Duodenal mucosa (tissue), 2 donors: Measurements from ENCODE around the gene CBX3.

Experiments
- H3K27ac ChIP-seq: one replicate; pipeline ENCODE4 v1.7.0; 2013; ENCODE audit warnings: low read depth, low read length
- H3K27me3 ChIP-seq, 2 donors: one replicate each; pipeline ENCODE4 v1.7.0; 2013; ENCODE audit warnings: low read length in 2 of 2, control low read depth in 1 of 2; ENCODE audit not compliant: insufficient read depth in 2 of 2, control insufficient read depth in 1 of 2
- H3K36me3 ChIP-seq, 2 donors: one replicate each; pipeline ENCODE4 v1.7.0; 2013; ENCODE audit warnings: low read length in 2 of 2, control low read depth in 1 of 2; ENCODE audit not compliant: insufficient read depth in 2 of 2, control insufficient read depth in 1 of 2
- H3K4me1 ChIP-seq, 2 donors: one replicate each; pipeline ENCODE4 v1.7.0; 2013; ENCODE audit warnings: low read length in 2 of 2, control low read depth in 1 of 2; ENCODE audit not compliant: insufficient read depth in 2 of 2, control insufficient read depth in 1 of 2
- H3K4me3 ChIP-seq, 2 donors: one replicate each; pipeline ENCODE4 v1.7.0; 2013; ENCODE audit warnings: low read length in 2 of 2, low read depth in 1 of 2
- H3K9ac ChIP-seq, 2 donors: one replicate each; pipeline ENCODE4 v1.7.0; 2013; ENCODE audit warnings: low read length in 2 of 2, low read depth in 1 of 2
- H3K9me3 ChIP-seq, 2 donors: one replicate each; pipeline ENCODE4 v1.7.0; 2013; ENCODE audit warnings: low read length in 2 of 2, control low read depth in 1 of 2; ENCODE audit not compliant: control insufficient read depth in 1 of 2

The CBX3 gene

GRCh38 chr7:26195182-26195581 is 6.4 kb upstream of the CBX3 start:
- Histone ChIP-seq H3K27ac (no peak overlapping the region), H3K9ac (peak overlapping the region in 1 of 2 donors; percentile 27), H3K4me3 (peak overlapping the region; percentile 5 to 45), H3K4me1 (peaks cover 46 to 63% of the 10 kb centered on the region in 2 donors), H3K36me3 (peaks cover 57 to 69% of the 10 kb centered on the region in 2 donors), H3K9me3 (no peaks in the 10 kb centered on the region), H3K27me3 (no peaks in the 10 kb centered on the region)

- peaks cover 0 to 2% of the 10 kb centered on the region in 2 donors for H3K9me3 ChIP-seq
- no peak overlapping the region for H3K27ac ChIP-seq
- H3K9ac ChIP-seq, result peak overlapping the region in 1 of 2 donors; percentile 39
- peak overlapping the region; percentile 45 to 59 for H3K4me3 ChIP-seq
- no peaks in the 10 kb centered on the region for H3K27me3 ChIP-seq
- peaks cover 48 to 60% of the 10 kb centered on the region in 2 donors for H3K36me3 ChIP-seq
- H3K4me1 ChIP-seq, result peaks cover 46 to 54% of the 10 kb centered on the region in 2 donors
Observed at GRCh38 chr7:26195867-26196657, 5.5 kb upstream of the CBX3 start.

- Histone ChIP-seq H3K9me3 (peaks cover 0 to 2% of the 10 kb centered on the region in 2 donors), H3K9ac (peak overlapping the region; percentile 49 to 100), H3K27me3 (no peaks in the 10 kb centered on the region), H3K4me3 (peak overlapping the region; percentile 100), H3K4me1 (peaks cover 45 to 48% of the 10 kb centered on the region in 2 donors), H3K27ac (no peak overlapping the region), H3K36me3 (peaks cover 37 to 46% of the 10 kb centered on the region in 2 donors)
Observed at GRCh38 chr7:26197153-26198115, 4.1 kb upstream of the CBX3 start.

GRCh38 chr7:26198133-26198780 is 3.3 kb upstream of the CBX3 start:
- H3K27me3 ChIP-seq, result no peaks in the 10 kb centered on the region
- peaks cover 0 to 2% of the 10 kb centered on the region in 2 donors for H3K9me3 ChIP-seq
- H3K4me1 ChIP-seq, result peaks cover 38 to 40% of the 10 kb centered on the region in 2 donors
- H3K9ac ChIP-seq, result peak overlapping the region; percentile 100
- H3K27ac ChIP-seq, result peak overlapping the region; percentile 100
- H3K36me3 ChIP-seq, result peaks cover 28 to 38% of the 10 kb centered on the region in 2 donors
- peak overlapping the region; percentile 100 for H3K4me3 ChIP-seq

- H3K9me3 ChIP-seq, result peaks cover 0 to 2% of the 10 kb centered on the region in 2 donors
- H3K4me3 ChIP-seq, result peak overlapping the region; percentile 100
- H3K4me1 ChIP-seq, result peaks cover 35 to 38% of the 10 kb centered on the region in 2 donors
- peak overlapping the region; percentile 100 for H3K27ac ChIP-seq
- H3K27me3 ChIP-seq, result no peaks in the 10 kb centered on the region
- peak overlapping the region; percentile 100 for H3K9ac ChIP-seq
- peaks cover 23 to 33% of the 10 kb centered on the region in 2 donors for H3K36me3 ChIP-seq
Observed at GRCh38 chr7:26198781-26199169, 2.8 kb upstream of the CBX3 start.

- Histone ChIP-seq H3K9ac (peak overlapping the region; percentile 100), H3K4me3 (peak overlapping the region; percentile 100), H3K36me3 (peaks cover 23 to 26% of the 10 kb centered on the region in 2 donors), H3K27me3 (no peaks in the 10 kb centered on the region), H3K9me3 (peaks cover 0 to 2% of the 10 kb centered on the region in 2 donors), H3K27ac (peak overlapping the region; percentile 100), H3K4me1 (peaks cover 31 to 32% of the 10 kb centered on the region in 2 donors)
Observed at GRCh38 chr7:26199301-26200037, 2.1 kb upstream of the CBX3 start.

- Histone ChIP-seq H3K9me3 (peaks cover 0 to 2% of the 10 kb centered on the region in 2 donors), H3K27me3 (no peaks in the 10 kb centered on the region), H3K27ac (peak overlapping the region; percentile 100), H3K9ac (peak overlapping the region; percentile 100), H3K4me3 (peak overlapping the region; percentile 100), H3K4me1 (peaks cover 32 to 34% of the 10 kb centered on the region in 2 donors), H3K36me3 (peaks cover 22 to 25% of the 10 kb centered on the region in 2 donors)
Observed at GRCh38 chr7:26200038-26200443, 1.5 kb upstream of the CBX3 start.

GRCh38 chr7:26200444-26201246 is 900 bp upstream of the CBX3 start, which contains the start of gene HNRNPA2B1:
TSS of gene HNRNPA2B1 (minus strand) at chr7:26200746. CDS start at chr7:26200577, 169 bp downstream.
- Histone ChIP-seq H3K27me3 (no peaks in the 10 kb centered on the region), H3K36me3 (peaks cover 19% of the 10 kb centered on the region in 2 donors), H3K4me3 (peak within 1 kb of the TSS; percentile 100), H3K9me3 (peaks cover 0 to 2% of the 10 kb centered on the region in 2 donors), H3K9ac (peak within 1 kb of the TSS; percentile 100), H3K27ac (peak within 1 kb of the TSS; percentile 100), H3K4me1 (peaks cover 31 to 33% of the 10 kb centered on the region in 2 donors)
